ENCODE measurements around the gene CDH24. TPM values are rescaled to one million over a fixed set of nuclear protein-coding genes. Genes with fewer than 3 reads are reported as not detected.

The CDH24 gene
- total and polyA plus RNA-seq, 2 donors from 2014 or later: 5.1 to 5.4 TPM

DNA sequence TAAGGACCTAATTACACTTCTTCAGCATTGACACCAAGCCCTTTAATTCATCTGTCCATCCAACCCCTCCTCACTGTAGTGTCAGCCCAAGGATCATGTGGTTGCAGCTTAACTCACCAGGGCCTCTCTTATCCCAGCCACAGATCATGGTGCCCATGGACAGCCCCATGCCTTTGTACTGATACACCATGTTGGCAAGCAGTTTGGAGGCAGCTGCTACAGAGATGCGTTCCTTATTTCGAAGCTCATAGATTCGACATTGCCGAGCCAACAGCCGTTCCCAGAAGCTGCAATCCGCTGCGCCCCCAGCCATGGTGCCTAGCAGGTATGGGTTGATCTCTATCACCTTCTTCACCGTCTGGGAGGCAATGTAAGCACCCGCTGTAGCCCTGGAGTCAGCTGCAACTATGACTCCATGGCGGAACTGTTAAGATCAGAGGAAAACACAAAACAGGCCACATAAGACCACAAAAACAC is 24.0 kb downstream of the CDH24 start:
- Histone ChIP-seq H3K27me3 (ENCODE audit: control insufficient read depth, insufficient read depth, low read length) (no peaks in the 10 kb centered on the region), H3K9me3 (ENCODE audit: control insufficient read depth in 2 of 3, insufficient read depth in 1 of 3, low read length in 3 of 3) (no peaks in the 10 kb centered on the region), H3K4me1 (ENCODE audit: control insufficient read depth in 2 of 3, insufficient read depth in 2 of 3, low read depth in 1 of 3, low read length in 3 of 3) (peaks cover 0 to 6% (median 6%) of the 10 kb centered on the region in 3 donors), H3K36me3 (ENCODE audit: control insufficient read depth in 2 of 3, insufficient read depth in 3 of 3, low read length in 3 of 3) (peaks cover 8 to 20% (median 13%) of the 10 kb centered on the region in 3 donors), H3K4me3 (ENCODE audit: low read length in 3 of 3) (peak overlapping the region in 2 of 3 donors; percentile 26 to 86), H3K27ac (ENCODE audit: low read depth in 2 of 2, low read length in 2 of 2) (no peak overlapping the region), H3K9ac (ENCODE audit: low read length in 3 of 3) (no peak overlapping the region)
- intact Hi-C loops (cut with DNase I): no loop called here
- FAIRE-seq: no peak
- TF ChIP-seq, protein P1, sequence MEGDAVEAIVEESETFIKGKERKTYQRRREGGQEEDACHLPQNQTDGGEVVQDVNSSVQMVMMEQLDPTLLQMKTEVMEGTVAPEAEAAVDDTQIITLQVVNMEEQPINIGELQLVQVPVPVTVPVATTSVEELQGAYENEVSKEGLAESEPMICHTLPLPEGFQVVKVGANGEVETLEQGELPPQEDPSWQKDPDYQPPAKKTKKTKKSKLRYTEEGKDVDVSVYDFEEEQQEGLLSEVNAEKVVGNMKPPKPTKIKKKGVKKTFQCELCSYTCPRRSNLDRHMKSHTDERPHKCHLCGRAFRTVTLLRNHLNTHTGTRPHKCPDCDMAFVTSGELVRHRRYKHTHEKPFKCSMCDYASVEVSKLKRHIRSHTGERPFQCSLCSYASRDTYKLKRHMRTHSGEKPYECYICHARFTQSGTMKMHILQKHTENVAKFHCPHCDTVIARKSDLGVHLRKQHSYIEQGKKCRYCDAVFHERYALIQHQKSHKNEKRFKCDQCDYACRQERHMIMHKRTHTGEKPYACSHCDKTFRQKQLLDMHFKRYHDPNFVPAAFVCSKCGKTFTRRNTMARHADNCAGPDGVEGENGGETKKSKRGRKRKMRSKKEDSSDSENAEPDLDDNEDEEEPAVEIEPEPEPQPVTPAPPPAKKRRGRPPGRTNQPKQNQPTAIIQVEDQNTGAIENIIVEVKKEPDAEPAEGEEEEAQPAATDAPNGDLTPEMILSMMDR (IDR thresholded peaks at IDR 0.05; ENCODE audit: borderline replicate concordance, extremely low read depth, insufficient read depth): no peak
- no peak for DNase-seq

GRCh38 chr14:23030936-23031335 is 26.4 kb downstream of the CDH24 start:
- no peak overlapping the region for H3K4me3 ChIP-seq (ENCODE audit: low read length in 3 of 3)
- FAIRE-seq: no peak

GRCh38 chr14:23028799-23029198 is 28.5 kb downstream of the CDH24 start:
- no peak for FAIRE-seq
- no peak for DNase-seq
- Histone ChIP-seq H3K9ac (ENCODE audit: low read length in 3 of 3) (no peak overlapping the region), H3K36me3 (ENCODE audit: control insufficient read depth in 2 of 3, insufficient read depth in 3 of 3, low read length in 3 of 3) (peaks cover 8 to 28% (median 24%) of the 10 kb centered on the region in 3 donors), H3K27me3 (ENCODE audit: control insufficient read depth, insufficient read depth, low read length) (no peaks in the 10 kb centered on the region), H3K27ac (ENCODE audit: low read depth in 2 of 2, low read length in 2 of 2) (no peak overlapping the region), H3K9me3 (ENCODE audit: control insufficient read depth in 2 of 3, insufficient read depth in 1 of 3, low read length in 3 of 3) (no peaks in the 10 kb centered on the region), H3K4me1 (ENCODE audit: control insufficient read depth in 2 of 3, insufficient read depth in 2 of 3, low read depth in 1 of 3, low read length in 3 of 3) (peaks cover 5 to 6% (median 5%) of the 10 kb centered on the region in 3 donors), H3K4me3 (ENCODE audit: low read length in 3 of 3) (no peak overlapping the region)
- intact Hi-C loops (cut with DNase I): no loop called here
- TF ChIP-seq, protein P1 (IDR thresholded peaks at IDR 0.05; ENCODE audit: borderline replicate concordance, extremely low read depth, insufficient read depth): no peak

More at GRCh38 chr14:23030936-23031335, 26.4 kb downstream of the CDH24 start:
- no peaks in the 10 kb centered on the region for H3K27me3 ChIP-seq (ENCODE audit: control insufficient read depth, insufficient read depth, low read length)
- H3K36me3 ChIP-seq (ENCODE audit: control insufficient read depth in 2 of 3, insufficient read depth in 3 of 3, low read length in 3 of 3): peaks cover 8 to 23% (median 16%) of the 10 kb centered on the region in 3 donors
- intact Hi-C loops (cut with DNase I): no loop called here
- H3K27ac ChIP-seq (ENCODE audit: low read depth in 2 of 2, low read length in 2 of 2): no peak overlapping the region
- no peak for DNase-seq
- H3K4me1 ChIP-seq (ENCODE audit: control insufficient read depth in 2 of 3, insufficient read depth in 2 of 3, low read depth in 1 of 3, low read length in 3 of 3): peaks cover 0 to 6% (median 6%) of the 10 kb centered on the region in 3 donors
- no peaks in the 10 kb centered on the region for H3K9me3 ChIP-seq (ENCODE audit: control insufficient read depth in 2 of 3, insufficient read depth in 1 of 3, low read length in 3 of 3)
- TF ChIP-seq, protein P1 (IDR thresholded peaks at IDR 0.05; ENCODE audit: borderline replicate concordance, extremely low read depth, insufficient read depth): no peak
- H3K9ac ChIP-seq (ENCODE audit: low read length in 3 of 3): no peak overlapping the region

All from kidney (tissue), 14 donors.